H1 (cell line): ENCODE measurements around the gene RAB1A. TPM values are rescaled to one million over a fixed set of nuclear protein-coding genes. Genes with fewer than 3 reads are reported as not detected.

Source experiments
- CTCF ChIA-PET: fragments of 300-600 bp; sonication (Branson Sonifier 250); formaldehyde crosslinking; loops from one replicate; lab custom pipeline; 2021; ENCODE audit not compliant: partially characterized antibody; lab: Charles Lee
- POLR2A ChIA-PET: fragments of 300-600 bp; sonication (Branson Sonifier 250); formaldehyde crosslinking; loops from one replicate; lab custom pipeline; 2021; ENCODE audit warnings: inconsistent platforms; ENCODE audit not compliant: partially characterized antibody; lab: Charles Lee
- DNase-seq, 2 experiments: peaks; one replicate each; pipeline versions ENCODE4 v3.0.0 to v3.0.0-alpha.2; 2010 to 2022; ENCODE audit warnings: low spot score in 2 of 2, low read depth in 1 of 2, mixed read lengths in 1 of 2
- FAIRE-seq: peaks from 2 replicates; lab custom pipeline; 2011; peaks lifted over from hg19 to GRCh38; lab: Jason Lieb, UNC
- H2AFZ ChIP-seq: 2 replicates; pipeline ENCODE4 v1.8.1; 2012; ENCODE audit warnings: low read length, inconsistent platforms
- H2AK5ac ChIP-seq: 2 replicates; pipeline ENCODE4 v1.6.1; 2013; ENCODE audit warnings: low read depth, low read length
- H2BK120ac ChIP-seq: replicated peaks from 2 replicates; pipeline ENCODE3; 2013; ENCODE audit warnings: low read depth, low read length, inconsistent platforms
- H2BK12ac ChIP-seq: 2 replicates; pipeline ENCODE4 v1.6.1; 2013; ENCODE audit warnings: low read depth, low read length
- H2BK15ac ChIP-seq: 2 replicates; pipeline ENCODE4 v1.6.1; 2013; ENCODE audit warnings: low read length
- H2BK20ac ChIP-seq: 2 replicates; pipeline ENCODE4 v1.6.1; 2013; ENCODE audit warnings: low read length
- H2BK5ac ChIP-seq: 2 replicates; pipeline ENCODE4 v1.6.1; 2013; ENCODE audit warnings: low read depth, low read length
- H3K14ac ChIP-seq: 2 replicates; pipeline ENCODE4 v1.6.1; 2013; ENCODE audit warnings: inconsistent platforms; ENCODE audit not compliant: insufficient read length
- H3K18ac ChIP-seq: 2 replicates; pipeline ENCODE4 v1.6.1; 2013; ENCODE audit warnings: low read length; ENCODE audit errors: extremely low read depth
- H3K23ac ChIP-seq: 2 replicates; pipeline ENCODE4 v1.6.1; 2013; ENCODE audit warnings: inconsistent platforms; ENCODE audit not compliant: insufficient read length
- H3K23me2 ChIP-seq: 2 replicates; pipeline ENCODE4 v1.6.1; 2013; ENCODE audit warnings: low read depth, low read length
- H3K27ac ChIP-seq: 2 replicates; pipeline ENCODE4 v1.6.1; 2011; ENCODE audit warnings: low read depth, low read length, inconsistent platforms
- H3K27me3 ChIP-seq, 4 experiments: replicated peaks in 1 of 4; 1 replicate in 1 of 4; 2 replicates in 3 of 4; pipeline versions ENCODE4 v1.6.1 to v1.8.1; 2011 to 2013; ENCODE audit warnings: low read length in 3 of 4, mild to moderate bottlenecking in 3 of 4, inconsistent platforms in 2 of 4, mixed read lengths in 2 of 4, moderate library complexity in 1 of 4; ENCODE audit not compliant: control insufficient read depth in 3 of 4, insufficient read depth in 3 of 4; ENCODE audit errors: extremely low read depth in 1 of 4
- H3K36me3 ChIP-seq, 4 experiments: 2 replicates each; pipeline versions ENCODE4 v1.6.1 to v1.8.1; 2011 to 2013; ENCODE audit warnings: mild to moderate bottlenecking in 4 of 4, low read length in 3 of 4, moderate library complexity in 2 of 4, control low read depth in 1 of 4, inconsistent platforms in 1 of 4; ENCODE audit not compliant: insufficient read depth in 4 of 4, control insufficient read depth in 2 of 4
- H3K4ac ChIP-seq: replicated peaks from 2 replicates; pipeline ENCODE3; 2013; ENCODE audit warnings: low read length, low read depth, mixed read lengths, inconsistent platforms; ENCODE audit not compliant: insufficient read length
- H3K4me1 ChIP-seq, 4 experiments: replicated peaks in 1 of 4; 1 replicate in 1 of 4; 2 replicates in 3 of 4; pipeline versions ENCODE4 v1.6.1 to v1.8.1; 2011 to 2013; ENCODE audit warnings: low read length in 3 of 4, inconsistent platforms in 2 of 4, mixed read lengths in 1 of 4; ENCODE audit not compliant: insufficient read depth in 4 of 4, control insufficient read depth in 3 of 4
- H3K4me2 ChIP-seq, 2 experiments: 2 replicates each; pipeline versions ENCODE4 v1.6.1 to v1.8.1; 2011 to 2013; ENCODE audit warnings: low read depth in 2 of 2, low read length in 2 of 2, control low read depth in 1 of 2, inconsistent platforms in 1 of 2, mild to moderate bottlenecking in 1 of 2; ENCODE audit not compliant: insufficient read depth in 1 of 2
- H3K4me3 ChIP-seq, 4 experiments: fragments of 200-600, 300-600 bp in 1 of 4; sonication (generic), shearing (Covaris generic), sonication (Bioruptor Twin) in 1 of 4; 2 replicates each; pipeline versions ENCODE4 v1.5.1 to v1.8.1; 2011 to 2016; ENCODE audit warnings: low read length in 4 of 4, low read depth in 3 of 4, control low read depth in 2 of 4, inconsistent platforms in 2 of 4, mild to moderate bottlenecking in 2 of 4, mixed read lengths in 1 of 4, moderate library complexity in 1 of 4; ENCODE audit not compliant: insufficient read depth in 2 of 4; ENCODE audit errors: extremely low read depth in 1 of 4
- H3K56ac ChIP-seq: replicated peaks from 2 replicates; pipeline ENCODE3; 2013; ENCODE audit warnings: low read depth, mild to moderate bottlenecking, mixed read lengths, low read length, inconsistent platforms; ENCODE audit not compliant: insufficient read length
- H3K79me1 ChIP-seq: 2 replicates; pipeline ENCODE4 v1.6.1; 2013; ENCODE audit warnings: low read depth, low read length, control low read depth
- H3K79me2 ChIP-seq, 2 experiments: 2 replicates each; pipeline versions ENCODE4 v1.6.1 to v1.8.1; 2012 to 2013; ENCODE audit warnings: low read length in 2 of 2, mild to moderate bottlenecking in 2 of 2, inconsistent platforms in 1 of 2; ENCODE audit not compliant: insufficient read depth in 2 of 2, control insufficient read depth in 1 of 2
- H3K9ac ChIP-seq, 4 experiments: replicated peaks in 1 of 4; 1 replicate in 1 of 4; 2 replicates in 3 of 4; pipeline versions ENCODE4 v1.6.1 to v1.8.1; 2011 to 2013; ENCODE audit warnings: low read depth in 3 of 4, low read length in 3 of 4, control low read depth in 2 of 4, mild to moderate bottlenecking in 2 of 4, moderate library complexity in 2 of 4, inconsistent platforms in 1 of 4; ENCODE audit errors: extremely low read depth in 1 of 4
- H3K9me3 ChIP-seq, 2 experiments: 2 replicates each; pipeline versions ENCODE4 v1.6.1 to v1.8.1; 2012 to 2013; ENCODE audit warnings: mild to moderate bottlenecking in 2 of 2, moderate library complexity in 2 of 2, control low read depth in 1 of 2, inconsistent platforms in 1 of 2, low read depth in 1 of 2, low read length in 1 of 2, mixed read lengths in 1 of 2; ENCODE audit not compliant: insufficient read depth in 2 of 2
- H4K20me1 ChIP-seq, 2 experiments: replicated peaks in 1 of 2; 2 replicates each; pipeline versions ENCODE3 to v1.8.1; 2011 to 2013; ENCODE audit warnings: inconsistent platforms in 2 of 2, low read length in 2 of 2, mild to moderate bottlenecking in 1 of 2; ENCODE audit not compliant: insufficient read depth in 2 of 2, control insufficient read depth in 1 of 2
- H4K5ac ChIP-seq: 2 replicates; pipeline ENCODE4 v1.6.1; 2013; ENCODE audit warnings: low read length, low read depth, mixed read lengths, inconsistent platforms; ENCODE audit not compliant: insufficient read length
- H4K8ac ChIP-seq: 2 replicates; pipeline ENCODE4 v1.8.0; 2013; ENCODE audit warnings: mild to moderate bottlenecking, moderate library complexity, low read length, inconsistent platforms; ENCODE audit not compliant: insufficient read depth; ENCODE audit errors: extremely low read depth
- H4K91ac ChIP-seq: replicated peaks from 2 replicates; pipeline ENCODE3; 2013; ENCODE audit warnings: low read length, mixed read lengths, inconsistent platforms; ENCODE audit not compliant: insufficient read length
- CTBP2 ChIP-seq: IDR thresholded peaks from 2 replicates; pipeline ENCODE4 v1.7.0; 2011; ENCODE audit warnings: borderline replicate concordance, mild to moderate bottlenecking, moderate library complexity, mixed read lengths, low read length; ENCODE audit not compliant: insufficient read depth, insufficient read length
- CTCF ChIP-seq, 3 experiments: IDR thresholded peaks; 1 replicate in 2 of 3; 2 replicates in 1 of 3; pipeline versions ENCODE4 v1.5.1 to v1.6.1; 2011; ENCODE audit warnings: low read length in 3 of 3, mild to moderate bottlenecking in 3 of 3, inconsistent platforms in 2 of 3, low read depth in 1 of 3, moderate library complexity in 1 of 3; ENCODE audit not compliant: insufficient read depth in 1 of 3; ENCODE audit errors: control extremely low read depth in 1 of 3
- FOSL1 ChIP-seq: IDR thresholded peaks from 2 replicates; pipeline ENCODE4 v1.6.1; 2011; ENCODE audit warnings: mild to moderate bottlenecking, low read depth, low read length, moderate library complexity; ENCODE audit not compliant: insufficient read depth
- MAX ChIP-seq: IDR thresholded peaks from 2 replicates; pipeline ENCODE4 v1.6.1; 2012; ENCODE audit warnings: inconsistent platforms
- PHF8 ChIP-seq: fragments of 200-600 bp; sonication (generic); conservative IDR thresholded peaks from 2 replicates; pipeline ENCODE4 v1.7.1; 2012; ENCODE audit warnings: low read depth, mild to moderate bottlenecking, inconsistent platforms, low read length, moderate library complexity
- RBBP5 ChIP-seq: IDR thresholded peaks from 2 replicates; pipeline ENCODE4 v1.7.1; 2012; ENCODE audit warnings: low read depth, mild to moderate bottlenecking, inconsistent platforms, low read length, moderate library complexity, borderline replicate concordance
- RFX5 ChIP-seq: IDR thresholded peaks from 2 replicates; pipeline ENCODE4 v1.6.1; 2011; ENCODE audit warnings: low read depth, low read length, improper control_type of control experiment, borderline replicate concordance
- SP1 ChIP-seq: IDR thresholded peaks from 2 replicates; pipeline ENCODE4 v1.6.1; 2011; ENCODE audit warnings: low read depth, low read length
- SP2 ChIP-seq: IDR thresholded peaks from 2 replicates; pipeline ENCODE4 v1.6.1; 2012; ENCODE audit warnings: mild to moderate bottlenecking, low read length, inconsistent platforms
- SUZ12 ChIP-seq: fragments of 200-600 bp; sonication (generic); IDR thresholded peaks from 2 replicates; pipeline ENCODE4 v1.6.1; 2012; ENCODE audit warnings: mild to moderate bottlenecking, inconsistent platforms, low read length, moderate library complexity, mixed read lengths
- WGBS, 2 experiments: shearing (Covaris generic) in 1 of 2; methylation state at CpG; one replicate each; pipeline versions ENCODE4 v1.1.6 to v1.1.7; 2013 to 2015; ENCODE audit warnings: low lambda C conversion rate in 2 of 2, mixed read lengths in 2 of 2, inconsistent platforms in 1 of 2, low coverage in 1 of 2, missing lambda C conversion rate in 1 of 2; ENCODE audit not compliant: insufficient replicate concordance in 2 of 2, insufficient coverage in 1 of 2, insufficient read length in 1 of 2; ENCODE audit errors: extremely low coverage in 1 of 2, missing lambda C conversion rate in 1 of 2; 5-methylcytosine and 5-hydroxymethylcytosine counted together
- polyA plus RNA-seq, 7 experiments: library from polyadenylated mRNA; depleted of rRNA in 3 of 7; stranded (reverse) in 5 of 7; unstranded in 2 of 7; fragments of >200 nt in 5 of 7; fragments of 200-250 nt in 2 of 7; gene quantifications; 1 replicate in 5 of 7; 2 replicates in 1 of 7; 4 replicates in 1 of 7; pipeline versions ENCODE4 v1.2.1 to v1.2.3, GENCODE V29; 2011 to 2013; ENCODE audit warnings: missing spikeins in 2 of 7, mixed read lengths in 2 of 7
- total RNA-seq: library from RNA; stranded (reverse); fragmentation: NEBNext Ultra II Directional; extraction: Animal tissue kit (Norgen Biotek cat#: 25700); gene quantifications from 2 replicates; pipeline ENCODE4 v1.2.1, GENCODE V29; 2021

The RAB1A gene
- total and polyA plus RNA-seq, 2 of the 8 experiments (the other 6 are each of a cell fraction or from before 2014, with no cell fraction given), result 77.9 to 120 TPM

- no peak overlapping the region for H2AFZ ChIP-seq
- no peak overlapping the region for H4K8ac ChIP-seq
- no peak overlapping the region for H3K56ac ChIP-seq
- H3K4me3 ChIP-seq, result no peak overlapping the region
- FAIRE-seq (no peak), DNase-seq (no peak)
- H2BK15ac ChIP-seq, result no peak overlapping the region
- no peak overlapping the region for H4K5ac ChIP-seq
- no peak overlapping the region for H2BK5ac ChIP-seq
- peaks cover 2 to 3% of the 10 kb centered on the region in 2 experiments for H4K20me1 ChIP-seq
- H4K91ac ChIP-seq, result no peak overlapping the region
- no peak overlapping the region for H2AK5ac ChIP-seq
- no peak overlapping the region for H3K27ac ChIP-seq
- H3K9me3 ChIP-seq, result no peaks in the 10 kb centered on the region
- H3K14ac ChIP-seq, result no peak overlapping the region
- ChIA-PET CTCF (interaction anchor here (0.7 to 1.4 kb wide), 3 partner anchors 9 to 122 kb away, joined by 3 to 4 read pairs (median 3); no protein-coding TSS in a partner anchor), POLR2A (no interaction called here)
- H2BK20ac ChIP-seq, result no peak overlapping the region
- H3K4ac ChIP-seq, result no peak overlapping the region
- H2BK120ac ChIP-seq, result no peak overlapping the region
- 82% methylated on average over 3 of the region's 3 CpGs; no CpG with 5 or more reads in 1 of the 2 experiments for WGBS, 2 experiments
- H3K4me2 ChIP-seq, result no peak overlapping the region
- no peaks in the 10 kb centered on the region for H3K23me2 ChIP-seq
- no peak overlapping the region for H2BK12ac ChIP-seq
- peaks cover 4 to 47% (median 6%) of the 10 kb centered on the region in 4 experiments; a peak in 5 of 8 replicates for H3K36me3 ChIP-seq
- no peaks in the 10 kb centered on the region for H3K4me1 ChIP-seq
- H3K79me2 ChIP-seq, result peaks cover 0 to 9% of the 10 kb centered on the region in 2 experiments; a peak in 2 of 4 replicates
- no peaks in the 10 kb centered on the region for H3K27me3 ChIP-seq
- H3K9ac ChIP-seq, result no peak overlapping the region
- no peak overlapping the region for H3K23ac ChIP-seq
- H3K79me1 ChIP-seq, result no peaks in the 10 kb centered on the region; the same call in 1 of the 2 replicates
- no peak overlapping the region for H3K18ac ChIP-seq
- TF ChIP-seq FOSL1 (no peak), CTCF (IDR thresholded peaks at IDR 0.05; ENCODE audit: control extremely low read depth in 1 of 3, insufficient read depth in 1 of 3, low read depth in 1 of 3, low read length in 3 of 3) (no peak), PHF8 (no peak), SP2 (no peak), MAX (no peak), CTBP2 (no peak), RFX5 (no peak), SP1 (no peak), RBBP5 (no peak), SUZ12 (no peak)
These were observed 28.8 kb downstream of the RAB1A start for GRCh38 chr2:65101071-65101470.
